Skin of body (tissue), 2 donors: ENCODE data around the gene ARMH3. TPM values are rescaled to one million over a fixed set of nuclear protein-coding genes. Genes with fewer than 3 reads are reported as not detected.

Experiments used
- DNase-seq: peaks from one replicate; lab custom pipeline; 2025; lab: John Stamatoyannopoulos, UW
- total RNA-seq: library from RNA; depleted of rRNA; stranded (reverse); fragments of >200 nt; gene quantifications from one replicate; pipeline ENCODE4 v1.2.3, GENCODE V29; 2014

Gene ARMH3
- total RNA-seq, 1 donor from 2014 or later, result 16.6 TPM

DNA sequence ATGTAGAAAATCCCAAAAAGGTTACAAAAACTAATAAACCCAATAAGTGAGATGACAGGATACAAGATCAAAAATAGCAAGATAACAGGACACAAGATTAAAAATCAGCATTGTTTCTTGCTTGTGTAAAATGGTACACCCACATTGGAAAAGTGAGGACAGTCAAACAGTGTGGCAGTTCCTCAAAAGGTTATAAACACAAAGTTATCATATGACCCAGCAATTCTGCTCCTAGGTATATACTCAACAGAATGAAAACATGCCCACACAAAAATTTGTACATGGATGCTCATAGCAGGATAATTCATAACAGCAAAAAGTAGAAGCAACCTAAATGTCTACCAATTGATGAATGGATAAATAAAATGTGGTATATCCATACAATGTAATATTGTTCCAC is 105.8 kb downstream of the ARMH3 start:
- DNase-seq, result no peak

DNA sequence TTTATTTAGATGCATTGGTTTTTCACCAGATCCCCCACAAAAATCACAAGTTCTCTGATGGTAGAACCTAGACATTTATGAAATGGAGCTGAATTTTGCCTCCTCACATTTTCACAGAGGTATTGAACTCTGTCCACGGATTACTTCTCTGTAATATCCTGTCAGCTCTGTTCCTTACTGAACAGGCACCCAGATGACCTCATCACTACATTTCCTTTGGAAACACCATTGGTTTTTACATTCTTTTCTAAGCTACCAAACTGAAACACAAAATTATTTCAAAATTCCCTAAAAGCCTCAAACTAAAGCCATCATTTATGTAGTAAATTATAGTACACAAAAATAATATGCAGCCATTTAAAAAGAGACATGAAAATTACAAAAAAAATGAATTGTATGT is 114.1 kb downstream of the ARMH3 start:
- no peak for DNase-seq

DNA sequence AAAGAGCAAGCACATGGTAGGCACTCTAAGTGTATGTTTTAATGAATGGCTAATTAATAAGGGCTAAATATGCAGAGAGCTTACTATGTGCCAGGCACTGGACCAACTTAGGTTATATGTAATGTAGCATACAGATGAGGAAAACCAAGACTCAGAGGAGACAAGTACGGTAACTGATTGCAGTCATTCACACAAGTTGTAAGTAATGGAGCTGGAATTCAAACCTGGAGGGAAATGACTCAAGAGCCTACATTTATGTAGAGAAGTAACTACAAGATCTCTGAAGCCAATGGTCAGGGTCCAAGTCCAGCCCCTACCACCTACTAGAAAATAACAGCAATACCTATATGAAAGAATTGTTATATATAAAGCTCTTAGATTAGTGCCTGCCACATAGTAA is 115.1 kb downstream of the ARMH3 start:
- no peak for DNase-seq

DNA sequence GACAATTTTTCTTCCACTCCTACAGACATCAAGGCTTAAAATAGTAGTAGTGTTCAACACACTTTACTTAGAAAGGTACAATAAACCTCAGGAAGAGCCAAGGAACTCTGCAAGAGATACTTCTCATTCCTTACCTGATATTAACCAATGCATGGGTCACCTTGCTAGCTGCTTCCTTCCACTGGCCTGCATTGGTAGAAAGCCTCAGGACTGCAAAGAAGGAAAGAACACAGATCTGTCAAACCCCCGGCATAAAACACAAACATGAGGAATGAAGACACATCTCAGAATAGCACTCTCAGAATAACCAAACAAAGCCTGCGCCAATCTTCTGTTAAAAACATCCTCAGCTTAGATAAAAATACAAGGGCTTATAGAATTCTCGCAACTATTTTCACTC is 116.2 kb downstream of the ARMH3 start:
- DNase-seq, result no peak

DNA sequence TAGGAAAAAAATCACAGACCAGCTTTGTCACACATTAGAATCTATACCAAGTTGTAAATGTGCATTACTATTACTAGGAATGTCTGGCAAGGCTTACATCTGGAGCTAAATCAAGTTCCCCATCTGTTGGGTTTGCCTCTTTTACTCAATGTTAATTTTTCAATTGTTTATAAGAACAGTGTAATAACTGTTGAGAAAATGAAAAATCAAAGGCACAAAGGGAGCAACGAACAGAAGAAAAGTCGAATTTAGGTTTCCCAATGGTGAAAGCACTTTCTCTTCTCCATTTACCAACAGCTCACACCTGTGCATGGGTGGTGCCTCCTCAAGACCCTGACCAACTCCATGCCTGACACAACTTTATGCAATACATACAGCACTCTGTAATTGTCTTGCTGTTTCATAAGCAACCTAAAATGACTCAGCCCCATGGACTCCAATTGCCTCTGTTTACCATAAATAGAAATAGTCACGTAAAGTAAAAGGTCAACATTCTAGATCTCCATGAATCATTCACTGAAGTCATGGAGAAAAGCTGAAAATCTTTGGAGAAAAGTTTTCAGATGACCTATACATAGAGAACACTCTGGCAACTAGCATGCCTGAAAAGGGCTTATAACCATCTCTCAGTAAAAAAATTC is 116.8 kb downstream of the ARMH3 start:
- peak; percentile 72 for DNase-seq

DNA sequence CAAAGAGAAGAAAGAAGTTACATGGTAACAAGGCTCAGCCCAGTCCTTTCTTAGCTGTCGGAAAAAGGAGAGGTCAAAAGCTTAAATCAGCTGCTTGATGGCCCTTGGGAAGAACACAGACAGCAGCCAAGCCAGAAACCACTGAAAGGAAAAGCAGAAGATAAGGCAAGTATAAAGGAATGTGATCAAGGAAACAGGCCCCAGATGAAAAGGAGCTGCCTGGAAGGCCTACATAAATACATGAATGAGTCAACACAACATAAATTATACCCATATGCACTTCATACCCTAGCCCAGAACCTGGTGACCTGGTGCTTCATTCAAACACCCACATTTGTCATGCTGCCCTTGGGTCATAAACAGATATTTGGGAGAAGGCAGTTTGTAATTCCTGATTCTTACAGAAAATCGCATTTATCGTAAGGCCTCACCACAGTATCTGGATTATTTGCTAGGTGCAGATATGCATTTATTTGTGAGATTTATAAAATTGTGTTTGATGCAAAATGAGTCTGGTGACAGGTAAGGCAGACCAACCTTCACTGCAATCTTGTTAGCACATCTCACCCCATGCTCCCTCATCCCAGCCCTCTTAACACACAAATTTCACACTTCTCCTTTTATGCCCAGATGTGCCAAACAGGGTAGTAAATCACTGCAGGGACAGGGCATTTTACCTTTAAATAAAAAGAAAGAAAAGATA is 117.5 kb downstream of the ARMH3 start:
- DNase-seq, result no peak

DNA sequence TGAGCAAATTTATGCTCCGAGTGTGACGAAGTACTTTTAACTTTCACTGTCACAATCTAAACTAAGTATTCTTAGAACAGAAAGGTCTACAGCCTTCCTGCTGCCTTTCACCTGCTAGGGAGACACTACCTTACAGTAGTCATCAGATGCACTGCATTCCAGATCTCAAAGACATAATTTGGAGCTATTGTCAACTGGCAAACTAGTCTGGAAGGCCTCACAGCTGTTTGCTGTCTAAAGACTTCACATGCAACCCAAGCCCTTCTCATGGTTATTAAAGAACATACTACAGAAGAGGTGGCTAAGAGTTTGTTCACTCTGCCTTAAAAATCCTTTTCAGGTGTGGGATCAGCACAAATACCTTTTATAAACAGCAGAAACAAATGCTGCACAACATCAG is 120.5 kb downstream of the ARMH3 start:
- DNase-seq, result no peak

DNA sequence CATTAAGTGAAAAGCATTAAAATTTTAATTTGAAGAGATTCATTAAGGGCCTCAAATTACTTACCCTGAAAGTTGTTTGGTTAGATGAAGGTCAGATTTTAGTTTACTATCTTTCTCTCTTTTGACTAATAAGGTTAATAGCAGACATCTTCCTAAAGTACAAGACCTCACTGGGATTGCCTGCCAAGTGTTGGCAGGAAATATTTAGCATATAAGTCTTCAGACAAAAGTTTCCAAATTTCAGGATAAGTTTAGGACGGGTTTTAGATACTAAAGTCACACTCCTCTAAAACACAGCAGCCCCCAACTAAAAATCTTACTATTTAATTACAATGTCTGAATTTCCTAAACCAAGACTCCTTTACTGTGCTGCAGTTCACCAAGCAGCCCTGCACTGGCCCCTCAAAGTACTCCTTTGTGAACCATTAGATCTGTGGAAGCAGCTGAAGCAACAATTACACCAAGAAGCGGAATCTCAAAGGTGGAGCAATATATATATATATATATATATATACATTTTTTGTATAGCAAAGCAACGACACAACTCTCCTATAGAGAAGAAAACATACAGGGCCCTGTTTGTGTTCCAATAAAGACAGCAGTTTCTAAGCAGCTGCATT is 121.2 kb downstream of the ARMH3 start:
- DNase-seq, result no peak

DNA sequence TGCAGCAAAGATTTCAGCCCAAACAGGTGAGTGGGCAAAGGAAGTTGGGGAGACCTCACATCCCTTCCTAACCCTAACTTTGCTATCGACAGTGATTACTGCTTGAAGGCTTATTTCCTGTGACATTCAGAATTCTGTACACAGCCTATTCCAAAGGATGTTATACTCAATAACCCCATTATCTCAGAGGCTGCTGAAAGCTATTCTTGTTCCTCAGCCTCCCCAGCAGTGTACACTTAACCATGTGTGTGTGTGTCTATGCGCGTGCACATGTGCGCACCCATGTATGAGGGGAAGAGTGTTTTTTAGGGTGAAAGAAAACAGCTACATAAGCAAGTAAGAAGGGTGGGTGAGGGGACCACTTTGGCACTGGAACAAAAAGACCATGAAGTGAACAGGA is 122.0 kb downstream of the ARMH3 start:
- no peak for DNase-seq

DNA sequence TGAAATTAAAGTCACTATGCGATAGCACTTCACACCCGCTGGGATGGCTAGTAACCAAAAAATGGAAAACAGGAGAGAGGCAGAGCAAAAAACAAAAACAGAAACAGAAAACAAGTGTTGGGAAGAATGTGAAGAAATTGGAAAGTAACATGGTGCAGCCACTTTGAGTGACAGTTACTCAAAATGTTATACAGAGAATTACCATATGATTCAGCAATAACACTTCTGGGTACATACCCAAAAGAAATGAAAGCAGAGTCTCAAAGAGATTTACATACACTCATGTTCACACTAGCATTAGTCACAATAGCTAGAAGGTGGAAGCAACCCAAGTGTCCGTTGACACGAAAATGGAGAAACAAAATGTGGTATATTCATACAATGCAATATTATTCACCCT is 123.8 kb downstream of the ARMH3 start:
- no peak for DNase-seq

DNA sequence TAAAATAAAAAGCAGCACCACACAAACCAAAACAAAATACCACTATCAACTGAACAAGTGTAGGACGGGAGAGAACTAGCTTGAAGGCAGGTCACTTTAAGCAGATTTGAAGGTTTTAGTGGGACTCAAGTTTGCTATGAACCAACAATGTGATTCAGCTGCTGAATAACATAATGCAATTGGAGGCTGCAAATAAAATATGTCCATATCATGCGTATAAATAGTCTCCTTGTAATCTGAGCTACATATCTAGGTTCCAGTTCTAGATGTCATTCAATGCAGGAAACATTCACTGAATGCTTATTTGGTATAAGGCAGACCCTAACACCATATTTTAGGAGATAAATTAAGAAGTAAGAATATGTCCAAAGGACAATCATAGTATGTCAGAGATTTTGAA is 130.9 kb downstream of the ARMH3 start:
- DNase-seq, result no peak

DNA sequence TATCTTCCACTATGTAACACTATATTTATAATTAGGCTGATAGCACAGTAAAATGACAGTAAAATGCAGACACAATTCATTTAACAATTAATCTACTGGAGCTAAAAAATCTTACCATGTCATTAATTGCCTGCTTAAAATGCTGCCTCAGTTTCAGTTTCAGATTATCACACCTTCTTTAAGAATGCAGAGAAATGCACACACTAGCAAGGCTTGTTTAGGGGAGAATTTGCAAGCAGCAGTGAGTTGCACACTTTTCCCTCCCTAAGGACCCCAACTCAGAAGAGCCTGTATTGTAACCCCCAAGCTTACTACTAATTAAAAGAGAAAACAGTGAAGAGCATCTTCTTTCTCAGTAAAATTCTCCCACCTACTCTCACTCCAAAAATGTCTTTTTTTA is 132.7 kb downstream of the ARMH3 start:
- no peak for DNase-seq

DNA sequence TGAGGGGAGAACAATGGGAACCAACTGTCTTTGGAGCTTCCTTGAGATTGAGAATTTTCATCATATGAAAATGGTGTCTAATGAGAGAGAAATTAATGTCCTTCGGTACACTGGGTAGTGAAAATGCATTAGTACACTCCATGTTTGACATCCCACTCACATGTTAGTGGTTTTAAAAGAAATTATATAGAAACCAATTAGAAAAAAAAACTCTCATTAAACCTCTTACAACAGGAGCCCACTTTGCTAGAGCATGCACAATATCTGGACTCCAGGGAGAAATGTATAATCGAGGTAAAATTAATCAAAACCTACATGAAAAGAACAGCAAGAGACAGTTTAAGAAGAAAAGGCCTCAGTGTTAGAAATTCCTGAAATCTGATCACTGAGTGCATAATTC is 133.1 kb downstream of the ARMH3 start:
- no peak for DNase-seq

DNA sequence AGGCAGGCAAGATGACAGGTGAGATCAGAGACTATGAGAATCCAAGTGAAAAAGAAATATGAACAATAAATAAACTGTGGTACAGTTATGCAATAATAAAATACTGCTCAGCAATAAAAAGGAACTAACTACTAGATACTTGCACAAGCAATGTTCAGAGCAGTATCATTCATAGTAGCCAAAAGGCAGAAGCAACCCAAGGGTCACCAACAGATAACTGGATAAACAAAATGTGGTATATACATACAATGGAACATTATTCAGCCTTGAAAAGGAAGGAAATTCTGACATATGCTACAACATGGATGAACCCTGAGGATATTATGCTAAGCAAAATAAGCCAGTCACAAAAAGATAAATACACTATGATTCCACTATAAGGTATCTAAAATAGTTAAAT is 135.4 kb downstream of the ARMH3 start:
- DNase-seq, result no peak

DNA sequence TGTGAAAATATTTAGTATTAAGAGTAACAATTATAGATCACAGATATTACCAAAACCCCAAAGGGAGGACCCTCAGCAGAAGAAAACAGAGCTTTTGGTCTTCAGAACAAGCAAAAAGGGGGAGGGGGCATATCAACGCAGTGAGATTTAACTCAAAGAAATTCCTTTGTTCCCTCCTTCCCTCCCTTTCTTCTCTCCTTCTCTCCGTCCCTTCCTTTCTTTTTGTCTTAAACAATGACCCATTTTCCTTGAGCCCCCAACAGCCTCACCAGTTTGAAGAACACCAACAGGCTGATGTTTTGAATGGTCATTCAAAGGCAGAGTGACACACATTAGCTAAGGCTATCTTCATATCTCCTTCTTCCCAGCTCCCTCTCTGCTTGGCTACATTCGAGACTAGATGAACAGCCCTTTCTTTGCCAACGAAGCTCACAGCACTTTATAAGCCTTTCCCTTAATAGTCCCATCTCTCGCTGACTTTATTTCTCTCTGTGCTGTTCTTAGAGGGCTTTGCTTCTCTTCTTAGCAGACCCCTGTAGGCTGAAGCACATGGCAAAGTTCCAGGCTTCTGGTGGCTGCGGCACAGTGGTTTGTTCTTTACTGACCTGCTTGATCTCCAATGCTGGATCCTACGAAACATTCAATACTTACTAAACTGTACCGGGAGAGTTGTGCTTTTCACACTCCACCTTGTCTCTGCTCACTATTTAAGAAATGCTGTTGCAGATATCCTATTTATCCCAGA is 136.8 kb downstream of the ARMH3 start:
- no peak for DNase-seq

DNA sequence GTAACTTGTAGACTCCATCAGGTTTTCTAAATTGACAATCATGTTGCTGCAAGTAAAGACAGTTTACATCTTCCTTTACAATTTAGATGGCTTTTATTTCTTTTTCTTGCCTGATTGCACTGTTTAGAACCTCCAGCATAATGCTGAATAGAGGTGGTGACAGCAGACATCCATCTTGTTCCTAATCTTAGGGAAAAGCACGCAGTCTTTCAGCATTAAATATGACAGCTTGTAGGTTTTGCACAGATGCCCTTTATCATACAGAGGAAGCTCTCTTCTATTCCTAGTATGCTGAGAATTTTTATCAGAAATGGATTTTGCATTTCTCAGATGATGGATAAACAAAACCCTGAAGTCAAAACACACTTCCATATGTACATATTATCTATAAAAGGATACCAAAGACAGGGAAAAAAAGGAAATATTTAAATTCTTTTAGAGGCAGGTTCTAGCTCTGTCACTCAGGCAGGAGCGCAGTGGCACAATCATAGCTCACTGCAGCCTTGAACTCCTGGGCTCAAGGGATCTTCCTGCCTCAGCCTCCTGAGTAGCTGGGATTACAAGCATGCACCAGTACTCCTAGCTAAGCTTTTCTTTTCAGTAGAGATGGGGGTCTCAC is 143.3 kb downstream of the ARMH3 start:
- DNase-seq, result no peak

DNA sequence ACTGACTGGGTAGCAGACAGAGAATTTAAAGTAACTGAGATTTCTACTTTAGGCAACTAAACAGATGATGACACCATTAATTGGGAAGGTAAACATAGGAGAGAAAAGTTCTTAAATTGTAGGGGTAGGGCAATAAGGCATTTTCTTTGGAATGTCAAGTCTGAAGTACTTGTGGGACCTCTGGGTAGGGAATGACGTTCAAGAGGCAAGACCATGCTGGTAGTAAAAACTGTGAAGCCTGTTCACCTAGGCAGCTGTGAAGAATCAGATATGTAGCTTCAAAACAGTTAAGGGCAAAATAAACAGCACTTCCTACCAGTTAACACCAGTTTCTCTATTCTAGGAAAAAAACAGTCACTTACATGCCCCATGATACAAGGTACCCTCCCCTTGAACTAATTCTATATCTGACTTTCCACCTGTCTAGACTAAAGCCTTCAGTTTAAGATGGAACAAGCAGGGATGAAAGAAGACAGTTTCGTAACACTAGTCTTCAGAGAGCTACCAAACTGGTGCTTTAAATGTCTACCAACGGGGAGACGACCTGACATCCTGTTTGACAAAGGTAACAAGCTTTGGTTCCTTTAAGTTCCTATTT is 149.3 kb downstream of the ARMH3 start:
- no peak for DNase-seq

DNA sequence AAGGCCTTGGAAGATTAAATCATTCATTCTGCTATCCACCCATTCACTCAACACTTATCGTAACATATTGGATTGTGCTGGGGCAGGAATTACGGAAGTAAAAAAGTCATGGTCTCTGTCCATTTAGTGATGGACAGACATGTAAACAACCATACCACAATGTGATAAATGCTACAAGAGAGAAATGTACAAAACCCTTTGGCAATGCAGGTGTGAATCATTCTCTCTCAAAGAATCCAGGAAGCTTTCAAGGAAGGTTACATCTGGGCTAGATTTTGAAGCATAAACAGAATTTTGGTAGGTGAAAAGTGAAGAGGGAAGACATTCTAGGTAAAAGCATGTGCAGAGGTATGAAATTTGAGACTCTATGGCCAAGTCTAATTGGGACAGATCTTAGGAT is 150.7 kb downstream of the ARMH3 start:
- no peak for DNase-seq

DNA sequence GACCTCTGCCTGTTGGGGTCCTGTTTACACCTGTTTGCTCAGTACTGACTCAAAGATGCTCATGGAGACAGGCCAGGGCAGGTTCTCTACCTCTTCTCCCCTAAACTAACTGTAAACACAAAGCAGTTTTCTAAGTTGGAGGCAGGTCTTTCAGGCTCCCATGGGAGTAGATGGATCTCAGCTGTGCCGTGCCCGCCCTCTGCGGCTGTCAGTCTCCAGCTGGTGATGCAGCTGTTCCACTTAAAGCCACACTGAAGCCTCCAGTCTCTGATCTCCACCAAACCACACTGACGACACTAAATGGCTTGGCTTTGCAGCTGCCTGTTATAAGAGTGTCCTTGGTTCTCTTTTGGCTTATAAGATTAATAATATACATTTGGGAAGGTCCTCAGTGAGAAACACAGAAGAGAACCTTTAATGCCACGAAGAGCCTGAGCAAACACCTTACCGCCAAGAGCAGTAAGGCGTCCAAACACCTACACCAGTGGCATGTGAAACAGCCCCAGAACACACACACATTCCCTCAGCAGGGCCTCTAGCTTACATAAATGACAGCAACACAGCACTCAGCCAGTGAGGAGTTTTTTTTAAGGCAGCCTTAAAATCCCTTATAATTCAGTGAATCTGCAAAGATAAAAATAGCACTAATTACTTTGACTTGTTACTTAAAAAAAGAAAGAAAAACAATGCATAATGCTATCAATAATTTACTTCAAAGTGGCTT is 152.0 kb downstream of the ARMH3 start:
- DNase-seq, result no peak

DNA sequence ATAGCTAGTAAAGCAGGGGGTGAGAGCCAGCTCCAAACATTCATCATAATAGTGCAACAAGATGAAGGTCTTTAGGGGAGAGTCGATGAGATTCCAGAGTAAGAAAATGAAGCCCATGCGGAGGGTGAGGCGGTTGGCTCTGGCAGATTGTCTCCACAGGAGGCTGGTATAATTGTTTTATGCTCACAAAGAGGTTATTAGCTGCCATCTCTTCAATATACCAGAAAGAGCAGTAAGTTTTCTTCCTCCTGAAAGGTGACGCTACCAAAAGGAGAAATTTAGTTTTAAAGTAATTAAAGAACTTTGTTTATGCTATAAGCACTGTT is 153.2 kb downstream of the ARMH3 start:
- no peak for DNase-seq
